HG02981 (cell line): Measurements from ENCODE around the gene RIC3.
A peak's percentile ranks its signal among the peaks of the same experiment; 100 is the strongest.
"Not testable (repeated sequence)": the region's sequence is repeated elsewhere in the genome, so short reads cannot be mapped to it uniquely, and the experiment has no call there.

Source experiments
- ATAC-seq: cut with Tn5 transposase; IDR thresholded peaks from one replicate; pipeline ENCODE4 v1.9.1; 2021; ENCODE audit warnings: mild to moderate bottlenecking, moderate library complexity; ENCODE audit not compliant: unreplicated experiment

Gene RIC3

DNA sequence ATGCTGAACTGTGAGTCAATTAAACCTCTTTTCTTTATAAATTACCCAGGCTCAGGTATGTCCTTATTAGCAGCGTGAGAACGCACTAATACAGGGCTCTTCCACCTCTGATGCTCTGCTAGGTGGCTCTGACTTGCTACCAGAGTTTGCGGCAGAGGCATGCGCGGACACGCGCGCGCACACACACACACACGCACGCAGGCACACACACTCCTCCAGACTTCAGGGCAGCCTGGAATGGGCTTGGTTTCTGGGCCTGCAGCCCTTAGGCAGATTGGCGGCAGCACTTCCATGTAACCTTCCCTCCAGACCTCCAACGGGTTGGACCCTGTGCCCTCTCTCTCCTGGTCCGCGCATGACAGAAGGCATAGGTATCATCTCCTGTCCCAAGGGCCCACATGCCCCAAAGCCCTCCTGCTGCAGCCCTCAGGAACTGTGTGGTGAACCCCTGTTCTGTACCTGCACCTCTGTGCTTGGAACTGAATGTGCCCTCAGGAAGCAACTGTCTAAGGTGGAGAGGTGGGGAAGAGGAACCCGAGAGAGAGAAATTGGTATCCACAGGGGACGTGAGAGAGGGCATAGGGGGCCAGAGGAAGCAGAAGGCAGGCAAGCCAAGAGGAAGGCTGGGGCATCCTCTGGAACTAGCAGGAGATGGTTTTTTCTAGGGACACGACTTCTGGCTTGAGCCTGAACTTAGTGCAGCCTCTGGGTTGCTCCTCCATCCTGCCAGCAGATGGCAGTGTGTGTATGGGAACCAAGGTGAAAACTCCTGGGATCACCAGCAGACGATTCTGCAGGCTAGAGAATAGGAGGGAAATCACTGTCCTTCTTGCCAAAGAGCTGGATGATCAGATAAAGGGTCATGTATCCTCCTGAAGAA is 23.4 kb upstream of the RIC3 start:
- peak; percentile 54 for ATAC-seq

DNA sequence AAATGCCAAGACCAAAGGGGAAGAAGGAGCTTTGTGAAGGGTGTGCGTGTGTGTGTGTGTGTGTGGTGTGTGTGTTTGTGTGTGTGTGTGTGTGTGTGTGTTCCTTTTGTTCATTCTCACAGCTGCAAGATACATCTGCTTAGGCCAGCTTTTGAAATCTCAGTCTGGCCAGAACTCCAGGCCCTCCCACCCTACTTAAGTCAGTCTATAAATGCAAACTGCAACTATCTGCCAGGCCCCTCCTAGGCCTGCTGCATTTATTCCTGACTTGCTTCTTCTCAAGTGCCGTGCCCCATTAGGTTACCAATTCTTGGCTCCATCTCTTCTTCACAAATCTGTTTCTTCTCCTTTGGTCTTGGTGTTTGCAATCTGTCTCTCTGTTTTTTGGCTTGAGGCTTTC is 21.6 kb upstream of the RIC3 start:
- ATAC-seq = no peak

- ATAC-seq = no peak
Observed at GRCh38 chr11:8186429-8186828, 17.6 kb upstream of the RIC3 start.

GRCh38 chr11:8183111-8183510 is 14.3 kb upstream of the RIC3 start:
- ATAC-seq = no peak

DNA sequence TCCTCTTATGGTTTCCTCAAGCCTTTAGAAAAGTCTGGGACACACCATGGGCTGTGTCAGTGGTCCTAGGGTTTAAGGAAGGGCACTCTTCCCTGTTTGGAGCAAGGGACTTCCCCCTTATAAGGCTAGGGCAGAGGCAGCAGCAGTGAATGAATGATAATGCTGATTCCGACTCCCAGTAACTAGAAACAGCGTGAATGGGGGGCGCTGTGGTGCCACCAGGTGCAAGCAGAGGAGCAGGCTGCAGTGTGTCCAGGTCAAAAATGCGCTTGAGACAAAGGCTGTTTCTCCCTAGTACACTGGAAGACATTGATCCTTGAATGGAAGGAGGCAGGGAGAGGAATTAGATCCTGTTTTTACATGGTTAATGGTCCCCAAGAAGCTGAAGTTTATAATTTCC is 11.6 kb upstream of the RIC3 start:
- ATAC-seq = no peak

GRCh38 chr11:8178297-8178696 is 9.5 kb upstream of the RIC3 start:
- ATAC-seq = no peak

DNA sequence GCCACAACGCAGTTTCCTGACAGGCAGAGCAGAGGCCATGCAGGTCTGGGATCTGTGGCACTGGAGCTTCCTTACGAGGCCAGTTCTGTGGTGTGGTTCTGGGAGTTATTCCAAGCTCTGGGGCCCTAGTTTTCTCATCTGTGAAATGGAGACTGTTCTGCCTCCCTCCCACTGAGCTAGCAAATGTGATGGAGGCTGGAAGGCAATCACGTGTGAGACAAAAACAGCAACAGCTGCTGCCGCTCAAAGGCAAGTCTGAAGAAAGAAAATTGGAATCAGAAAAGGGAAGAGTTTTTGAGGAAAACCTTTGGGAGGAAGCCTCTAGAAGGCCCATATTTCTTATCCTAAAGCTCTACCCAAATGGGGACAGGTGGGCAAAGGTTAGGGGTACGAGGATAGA is 8.3 kb upstream of the RIC3 start:
- ATAC-seq = no peak

- no peak for ATAC-seq
Observed at GRCh38 chr11:8167796-8168195, 1.0 kb downstream of the RIC3 start.

DNA sequence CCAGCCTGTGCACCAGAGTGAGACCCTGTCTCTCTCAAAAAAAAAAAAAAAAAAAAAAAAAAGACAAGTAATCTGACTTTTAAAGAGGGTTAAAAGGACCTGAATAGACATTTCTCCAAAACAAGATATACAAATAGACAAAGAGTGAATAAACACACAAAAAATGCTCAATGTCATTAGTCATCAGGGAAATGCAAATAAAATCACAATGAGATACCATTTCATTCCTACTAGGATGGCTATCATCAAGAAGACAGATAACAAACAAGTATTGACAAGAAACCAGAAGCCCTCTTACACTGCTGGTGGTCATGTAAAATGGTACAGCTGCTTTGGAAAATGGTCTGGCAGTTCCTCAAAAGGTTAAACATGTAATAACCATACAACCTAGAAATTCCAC is 4.1 kb downstream of the RIC3 start:
- ATAC-seq = no peak

GRCh38 chr11:8161627-8162304 is 7.1 kb downstream of the RIC3 start:
- ATAC-seq = not testable (repeated sequence)

- no peak for ATAC-seq
Observed at GRCh38 chr11:8156877-8157276, 11.9 kb downstream of the RIC3 start.

DNA sequence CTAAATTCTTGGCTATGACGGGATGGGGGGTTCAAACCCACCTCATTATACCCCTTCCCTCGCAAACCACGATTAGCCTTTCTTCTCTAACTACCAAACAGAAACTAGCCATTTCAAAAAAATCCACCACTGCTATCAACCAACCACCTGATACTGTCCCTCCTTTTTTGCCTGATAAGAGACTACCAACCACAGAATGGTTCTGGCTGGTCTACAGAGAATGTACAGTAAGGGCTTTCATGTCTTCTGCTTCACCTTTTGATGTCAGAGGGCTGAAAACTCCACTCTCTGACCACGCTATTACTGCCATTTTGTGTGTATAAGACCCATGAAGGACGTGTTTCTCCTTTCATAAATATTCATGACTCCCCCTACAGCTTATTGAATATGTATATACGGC is 19.1 kb downstream of the RIC3 start:
- no peak for ATAC-seq

DNA sequence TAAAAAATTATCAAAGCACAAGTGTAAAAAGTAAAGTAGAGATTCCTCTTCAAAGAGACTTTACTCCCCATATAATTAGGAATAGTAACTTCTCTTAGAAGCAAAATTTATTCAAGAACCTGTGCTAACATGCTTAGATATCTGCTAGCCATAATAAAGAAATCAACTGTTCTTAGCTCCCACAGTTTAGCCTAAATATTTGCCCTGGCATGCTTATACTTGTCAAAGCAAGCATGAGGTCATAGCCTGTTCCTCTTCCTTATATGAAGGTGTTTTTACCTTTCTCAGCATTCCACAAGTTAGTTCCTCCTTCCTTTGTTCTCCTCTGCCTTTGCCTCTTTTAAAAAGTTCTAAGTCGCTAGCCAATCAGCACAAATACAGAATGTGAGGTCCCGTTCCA is 30.3 kb downstream of the RIC3 start:
- ATAC-seq = no peak

- no peak for ATAC-seq
Observed at GRCh38 chr11:8127447-8127846, 41.4 kb downstream of the RIC3 start.

GRCh38 chr11:8126649-8127289 is 42.1 kb downstream of the RIC3 start:
- no peak for ATAC-seq

GRCh38 chr11:8122173-8122764 is 46.6 kb downstream of the RIC3 start:
- ATAC-seq = no peak

DNA sequence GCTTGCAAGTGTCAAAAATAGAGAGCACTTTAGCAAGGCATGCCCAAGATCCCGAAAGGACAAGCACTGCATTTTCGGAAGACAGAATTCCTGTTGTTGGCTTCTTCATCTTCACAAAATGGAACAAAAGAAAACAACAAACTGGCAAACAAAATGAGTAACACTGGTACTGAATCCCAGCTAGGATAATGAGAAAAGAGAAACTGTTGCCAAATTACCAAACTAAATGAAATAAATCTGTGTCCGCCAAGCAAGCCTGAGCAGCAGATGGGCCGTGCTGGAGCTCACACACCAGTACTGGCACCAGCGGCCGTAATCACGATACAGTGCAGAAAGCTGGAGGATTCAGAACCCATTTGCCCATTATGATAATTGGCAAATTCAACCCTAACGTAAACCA is 57.2 kb downstream of the RIC3 start:
- ATAC-seq = no peak

DNA sequence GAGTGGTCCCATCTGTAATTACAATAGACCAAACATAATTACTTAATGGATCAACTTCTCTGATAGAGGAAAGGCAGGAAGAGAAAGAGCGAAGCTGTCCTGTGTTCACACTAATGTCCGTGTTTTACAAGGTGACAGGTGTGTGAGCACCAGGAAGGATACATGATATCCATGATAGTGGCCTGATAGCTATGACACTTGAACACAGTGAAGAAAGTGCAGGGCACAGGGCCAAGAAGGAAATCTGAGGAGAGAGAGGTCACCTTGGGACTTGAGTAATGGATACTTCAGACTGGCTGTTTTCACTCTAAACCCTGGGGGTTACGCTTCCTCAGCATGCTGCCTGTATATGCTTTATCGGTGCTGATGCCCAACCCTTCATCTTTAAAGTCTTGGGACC is 58.4 kb downstream of the RIC3 start:
- no peak for ATAC-seq

- no peak for ATAC-seq
Observed at GRCh38 chr11:8109675-8110074, 59.1 kb downstream of the RIC3 start.

GRCh38 chr11:8108421-8108820 is 60.4 kb downstream of the RIC3 start:
- no peak for ATAC-seq

DNA sequence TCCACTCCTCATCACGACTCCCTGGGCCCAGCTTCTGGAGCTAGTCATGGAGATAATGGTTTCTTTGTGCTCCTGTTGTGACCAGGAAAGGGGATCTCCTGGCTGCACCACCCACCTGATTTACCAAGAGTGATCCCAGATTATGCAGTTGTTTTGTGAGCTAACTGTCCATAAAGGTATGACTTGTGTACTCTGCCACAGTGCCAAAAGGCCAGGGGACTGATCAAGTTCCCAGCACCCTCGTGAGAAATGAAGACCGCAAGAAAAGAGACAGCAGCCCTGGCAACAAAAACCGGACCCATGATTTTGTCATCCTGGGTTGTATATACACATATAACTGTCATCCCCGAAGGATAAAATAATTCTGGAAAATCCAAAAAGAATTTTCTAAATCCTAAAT is 61.2 kb downstream of the RIC3 start:
- no peak for ATAC-seq

GRCh38 chr11:8106679-8107078 is 62.1 kb downstream of the RIC3 start:
- no peak for ATAC-seq
